Keratinocyte (primary cell): ENCODE data around the gene IL1RAPL2.

Experiments
- EZH2 ChIP-seq: IDR thresholded peaks from one replicate; pipeline ENCODE4 v1.6.1; 2012; ENCODE audit warnings: inconsistent platforms, mild to moderate bottlenecking, low read length, moderate library complexity
- TF ChIP-seq, protein P1 (sequence below), 3 experiments: IDR thresholded peaks in 1 of 3; conservative IDR thresholded peaks in 1 of 3; optimal IDR thresholded peaks in 1 of 3; 2 replicates in 2 of 3; 3 replicates in 1 of 3; pipeline versions ENCODE3 to v1.5.1; 2011; ENCODE audit warnings: low read length in 3 of 3, mild to moderate bottlenecking in 3 of 3, moderate library complexity in 2 of 3, control low read depth in 1 of 3, inconsistent platforms in 1 of 3; ENCODE audit not compliant: insufficient read depth in 2 of 3; ENCODE audit errors: extremely low read depth in 1 of 3

DNA sequence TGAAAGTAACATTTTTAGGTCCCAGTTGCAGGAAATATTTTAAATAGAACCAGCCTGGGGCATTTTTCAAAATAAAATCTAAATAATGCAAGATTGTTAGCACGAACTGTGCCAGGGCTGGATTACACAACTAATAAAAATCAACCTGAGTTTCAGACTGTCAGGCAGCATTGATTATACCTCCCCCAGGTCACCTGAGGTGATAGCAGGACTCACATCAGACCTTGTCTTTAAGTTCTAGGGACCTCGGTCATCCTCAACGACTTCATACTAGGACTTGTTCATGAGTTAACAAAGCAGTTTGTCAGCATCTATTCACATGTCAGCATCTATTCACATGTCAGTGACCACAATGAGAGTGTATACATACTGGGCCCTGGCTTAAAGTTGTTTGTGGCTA, 663.1 kb downstream of the IL1RAPL2 start:
- TF ChIP-seq, protein P1, sequence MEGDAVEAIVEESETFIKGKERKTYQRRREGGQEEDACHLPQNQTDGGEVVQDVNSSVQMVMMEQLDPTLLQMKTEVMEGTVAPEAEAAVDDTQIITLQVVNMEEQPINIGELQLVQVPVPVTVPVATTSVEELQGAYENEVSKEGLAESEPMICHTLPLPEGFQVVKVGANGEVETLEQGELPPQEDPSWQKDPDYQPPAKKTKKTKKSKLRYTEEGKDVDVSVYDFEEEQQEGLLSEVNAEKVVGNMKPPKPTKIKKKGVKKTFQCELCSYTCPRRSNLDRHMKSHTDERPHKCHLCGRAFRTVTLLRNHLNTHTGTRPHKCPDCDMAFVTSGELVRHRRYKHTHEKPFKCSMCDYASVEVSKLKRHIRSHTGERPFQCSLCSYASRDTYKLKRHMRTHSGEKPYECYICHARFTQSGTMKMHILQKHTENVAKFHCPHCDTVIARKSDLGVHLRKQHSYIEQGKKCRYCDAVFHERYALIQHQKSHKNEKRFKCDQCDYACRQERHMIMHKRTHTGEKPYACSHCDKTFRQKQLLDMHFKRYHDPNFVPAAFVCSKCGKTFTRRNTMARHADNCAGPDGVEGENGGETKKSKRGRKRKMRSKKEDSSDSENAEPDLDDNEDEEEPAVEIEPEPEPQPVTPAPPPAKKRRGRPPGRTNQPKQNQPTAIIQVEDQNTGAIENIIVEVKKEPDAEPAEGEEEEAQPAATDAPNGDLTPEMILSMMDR (optimal IDR thresholded peaks at IDR 0.05 in 1 of 3, IDR thresholded peaks at IDR 0.05 in 1 of 3, conservative IDR thresholded peaks at IDR 0.05 in 1 of 3; ENCODE audit: extremely low read depth in 1 of 3, insufficient read depth in 2 of 3, low read length in 3 of 3) = no peak
- no peak for TF ChIP-seq EZH2
